ENCODE data around the gene KIF16B. TPM values are rescaled to one million over a fixed set of nuclear protein-coding genes. Genes with fewer than 3 reads are reported as not detected.

KIF16B gene
- total RNA-seq, 1 experiment from 2014 or later = 6.1 TPM

DNA sequence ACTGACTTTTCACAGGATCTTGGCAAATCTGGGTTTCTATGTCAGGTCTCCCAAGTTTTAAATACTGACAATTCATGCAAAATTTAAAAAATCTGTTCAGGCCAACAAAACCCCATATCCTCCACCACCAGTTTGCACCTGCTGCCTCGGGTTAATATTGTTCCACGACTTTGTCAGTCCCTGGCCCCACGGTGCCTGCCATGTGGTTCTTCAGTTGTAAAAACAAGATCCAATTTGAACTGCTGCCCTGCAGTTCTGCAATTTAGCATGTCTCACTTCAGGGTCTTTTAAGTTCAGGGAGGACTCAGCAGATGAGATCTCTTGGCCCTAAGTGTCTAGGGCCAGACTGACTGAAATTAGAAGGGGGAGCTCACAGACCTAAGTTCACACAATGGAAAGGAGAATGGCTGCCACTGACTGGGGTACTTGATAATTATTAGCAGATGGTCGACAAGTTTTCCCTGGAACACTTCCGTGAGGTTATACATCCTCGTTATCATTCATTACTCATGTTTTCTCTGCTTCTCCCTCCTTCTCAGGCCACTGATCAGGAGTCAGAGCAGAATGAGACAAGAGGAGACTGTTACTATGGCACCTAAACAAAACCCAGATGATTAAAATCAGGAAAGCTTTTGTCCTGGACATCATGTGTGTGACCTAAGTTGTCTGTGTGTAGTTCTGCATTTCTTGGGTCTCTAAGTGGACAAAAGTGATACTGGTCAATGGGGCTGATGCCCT lies 223.6 kb downstream of the KIF16B start:
- H3K9me3 ChIP-seq (ENCODE audit: low read length) = no peaks in the 10 kb centered on the region
- no peaks in the 10 kb centered on the region for H3K27me3 ChIP-seq (ENCODE audit: low read length)
- H3K9me2 ChIP-seq (replicated peaks; ENCODE audit: insufficient read depth, low read length) = no peaks in the 10 kb centered on the region
- no peak overlapping the region for H3K27ac ChIP-seq (ENCODE audit: low read length)
- H3K9ac ChIP-seq (ENCODE audit: low read length) = no peak overlapping the region
- no peak overlapping the region for H2AFZ ChIP-seq (ENCODE audit: low read length)
- no peaks in the 10 kb centered on the region for H4K20me1 ChIP-seq (ENCODE audit: insufficient read depth, low read depth, low read length)
- no peak overlapping the region for H3K4me2 ChIP-seq (ENCODE audit: low read depth, low read length, poor library complexity, severe bottlenecking)
- DNase-seq = no peak
- H3K4me1 ChIP-seq (ENCODE audit: low read length) = no peaks in the 10 kb centered on the region
- H3K36me3 ChIP-seq (ENCODE audit: insufficient read depth, low read length) = no peaks in the 10 kb centered on the region
- no peak overlapping the region for H3K4me3 ChIP-seq (ENCODE audit: low read length)
- no peaks in the 10 kb centered on the region for H3K79me2 ChIP-seq (ENCODE audit: low read length)

DNA sequence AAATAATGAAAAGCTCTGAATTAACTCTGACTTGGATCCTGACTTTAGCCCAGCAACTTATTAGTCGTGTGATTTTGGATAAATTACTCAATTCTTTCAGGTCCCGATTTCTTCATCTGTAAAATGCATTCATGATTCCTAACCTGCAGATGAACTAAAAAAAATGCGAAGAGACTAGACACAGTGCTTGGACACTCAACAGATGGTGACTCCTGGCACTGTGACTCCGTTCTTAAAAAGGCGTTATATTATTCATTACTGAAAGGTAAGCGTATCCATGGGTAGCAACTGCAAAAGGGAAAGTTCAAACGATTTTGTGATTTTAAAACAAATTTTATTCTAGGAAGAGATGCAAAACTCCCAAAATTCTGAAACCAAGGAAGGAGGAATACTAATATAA lies 226.3 kb downstream of the KIF16B start:
- H4K20me1 ChIP-seq (ENCODE audit: insufficient read depth, low read depth, low read length) = no peaks in the 10 kb centered on the region
- H3K27ac ChIP-seq (ENCODE audit: low read length) = no peak overlapping the region
- H3K4me1 ChIP-seq (ENCODE audit: low read length) = no peaks in the 10 kb centered on the region

DNA sequence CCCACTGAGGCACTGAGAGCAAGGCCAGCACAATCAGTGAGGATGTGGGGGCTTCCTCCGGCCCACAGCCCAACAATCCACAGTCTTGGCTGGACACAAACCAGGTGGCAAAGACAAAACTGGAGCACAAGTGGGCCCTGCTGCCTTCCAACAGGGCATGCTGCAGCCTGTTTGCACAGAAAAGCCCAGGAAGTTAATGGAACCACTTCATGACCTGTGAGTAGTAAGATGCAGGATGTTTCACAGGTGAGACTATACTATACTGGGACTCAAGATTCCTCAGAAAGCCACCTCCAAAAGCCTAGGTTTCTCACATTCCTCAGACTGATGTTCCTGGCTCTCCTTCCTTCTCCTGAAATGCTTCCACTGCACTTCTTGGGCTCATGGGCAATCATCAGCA lies 235.5 kb downstream of the KIF16B start:
- no peaks in the 10 kb centered on the region for H4K20me1 ChIP-seq (ENCODE audit: insufficient read depth, low read depth, low read length)
- H3K4me2 ChIP-seq (ENCODE audit: low read depth, low read length, poor library complexity, severe bottlenecking) = no peak overlapping the region
- no peaks in the 10 kb centered on the region for H3K4me1 ChIP-seq (ENCODE audit: low read length)
- no peaks in the 10 kb centered on the region for H3K9me3 ChIP-seq (ENCODE audit: low read length)
- H3K79me2 ChIP-seq (ENCODE audit: low read length) = no peaks in the 10 kb centered on the region
- no peak overlapping the region for H3K9ac ChIP-seq (ENCODE audit: low read length)
- H3K4me3 ChIP-seq (ENCODE audit: low read length) = no peak overlapping the region
- no peaks in the 10 kb centered on the region for H3K36me3 ChIP-seq (ENCODE audit: insufficient read depth, low read length)
- H3K27me3 ChIP-seq (ENCODE audit: low read length) = no peaks in the 10 kb centered on the region
- no peak overlapping the region for H2AFZ ChIP-seq (ENCODE audit: low read length)
- H3K27ac ChIP-seq (ENCODE audit: low read length) = no peak overlapping the region
- no peak for DNase-seq
- H3K9me2 ChIP-seq (replicated peaks; ENCODE audit: insufficient read depth, low read length) = no peaks in the 10 kb centered on the region; the same call in 1 of the 2 replicates

More for the DNA sequence above, 226.3 kb downstream of the KIF16B start:
- H3K27me3 ChIP-seq (ENCODE audit: low read length) = no peaks in the 10 kb centered on the region
- H3K4me3 ChIP-seq (ENCODE audit: low read length) = no peak overlapping the region
- H3K9ac ChIP-seq (ENCODE audit: low read length) = no peak overlapping the region
- no peaks in the 10 kb centered on the region for H3K9me3 ChIP-seq (ENCODE audit: low read length)
- H3K79me2 ChIP-seq (ENCODE audit: low read length) = no peaks in the 10 kb centered on the region
- H3K9me2 ChIP-seq (replicated peaks; ENCODE audit: insufficient read depth, low read length) = no peaks in the 10 kb centered on the region
- no peak for DNase-seq
- no peaks in the 10 kb centered on the region for H3K36me3 ChIP-seq (ENCODE audit: insufficient read depth, low read length)
- no peak overlapping the region for H3K4me2 ChIP-seq (ENCODE audit: low read depth, low read length, poor library complexity, severe bottlenecking)
- no peak overlapping the region for H2AFZ ChIP-seq (ENCODE audit: low read length)

DNA sequence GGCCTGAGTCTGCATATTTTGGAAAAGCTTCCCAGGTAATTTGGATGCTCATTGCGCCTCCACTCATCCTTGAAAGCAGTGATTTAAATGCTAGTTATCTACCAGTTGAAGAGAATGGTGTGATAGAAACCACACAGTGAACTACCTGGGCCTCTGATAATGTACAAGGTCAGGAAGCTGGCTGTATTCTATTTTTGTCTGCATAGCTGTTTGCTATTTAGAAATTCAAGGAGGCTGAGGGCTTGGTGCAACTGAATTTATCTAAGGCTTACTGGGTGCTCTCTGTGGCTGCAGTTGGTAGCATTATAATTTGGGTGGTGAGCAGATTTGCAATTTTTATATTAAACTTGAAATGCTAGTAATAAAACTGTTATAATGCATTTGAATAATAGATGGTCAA lies 245.6 kb downstream of the KIF16B start:
- Histone ChIP-seq H3K36me3 (ENCODE audit: insufficient read depth, low read length) (no peaks in the 10 kb centered on the region), H3K27me3 (ENCODE audit: low read length) (no peaks in the 10 kb centered on the region), H3K9me2 (replicated peaks; ENCODE audit: insufficient read depth, low read length) (no peaks in the 10 kb centered on the region), H3K79me2 (ENCODE audit: low read length) (no peaks in the 10 kb centered on the region), H4K20me1 (ENCODE audit: insufficient read depth, low read depth, low read length) (no peaks in the 10 kb centered on the region), H3K27ac (ENCODE audit: low read length) (no peak overlapping the region), H3K9me3 (ENCODE audit: low read length) (no peaks in the 10 kb centered on the region), H3K4me3 (ENCODE audit: low read length) (no peak overlapping the region), H3K4me2 (ENCODE audit: low read depth, low read length, poor library complexity, severe bottlenecking) (no peak overlapping the region), H3K9ac (ENCODE audit: low read length) (no peak overlapping the region), H3K4me1 (ENCODE audit: low read length) (no peaks in the 10 kb centered on the region), H2AFZ (ENCODE audit: low read length) (no peak overlapping the region)
- no peak for DNase-seq

DNA sequence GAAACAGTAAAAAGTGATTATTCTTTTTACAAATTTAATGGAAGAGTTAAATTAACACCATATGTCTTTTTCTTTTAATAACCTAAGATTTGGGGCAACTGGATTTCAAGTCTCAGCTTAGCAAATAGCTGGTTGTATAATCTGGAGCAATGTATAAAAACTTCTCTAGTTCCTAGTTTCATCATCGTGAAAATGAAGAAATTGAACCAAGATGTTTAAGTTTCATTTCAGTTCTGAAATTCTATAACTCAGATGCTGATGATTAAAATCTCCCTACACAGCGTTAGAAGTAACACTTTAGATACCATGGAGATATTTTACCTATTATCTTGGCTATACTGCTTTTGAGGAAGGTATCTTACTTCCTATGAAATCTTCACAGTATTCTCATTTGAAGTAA lies 252.0 kb downstream of the KIF16B start:
- Histone ChIP-seq H3K27me3 (ENCODE audit: low read length) (no peaks in the 10 kb centered on the region), H4K20me1 (ENCODE audit: insufficient read depth, low read depth, low read length) (no peaks in the 10 kb centered on the region), H3K4me3 (ENCODE audit: low read length) (no peak overlapping the region), H2AFZ (ENCODE audit: low read length) (no peak overlapping the region), H3K27ac (ENCODE audit: low read length) (no peak overlapping the region), H3K79me2 (ENCODE audit: low read length) (no peaks in the 10 kb centered on the region), H3K4me2 (ENCODE audit: low read depth, low read length, poor library complexity, severe bottlenecking) (no peak overlapping the region), H3K9ac (ENCODE audit: low read length) (no peak overlapping the region), H3K9me2 (replicated peaks; ENCODE audit: insufficient read depth, low read length) (no peaks in the 10 kb centered on the region), H3K36me3 (ENCODE audit: insufficient read depth, low read length) (no peaks in the 10 kb centered on the region), H3K4me1 (ENCODE audit: low read length) (no peaks in the 10 kb centered on the region), H3K9me3 (ENCODE audit: low read length) (no peaks in the 10 kb centered on the region)
- DNase-seq = no peak

DNA sequence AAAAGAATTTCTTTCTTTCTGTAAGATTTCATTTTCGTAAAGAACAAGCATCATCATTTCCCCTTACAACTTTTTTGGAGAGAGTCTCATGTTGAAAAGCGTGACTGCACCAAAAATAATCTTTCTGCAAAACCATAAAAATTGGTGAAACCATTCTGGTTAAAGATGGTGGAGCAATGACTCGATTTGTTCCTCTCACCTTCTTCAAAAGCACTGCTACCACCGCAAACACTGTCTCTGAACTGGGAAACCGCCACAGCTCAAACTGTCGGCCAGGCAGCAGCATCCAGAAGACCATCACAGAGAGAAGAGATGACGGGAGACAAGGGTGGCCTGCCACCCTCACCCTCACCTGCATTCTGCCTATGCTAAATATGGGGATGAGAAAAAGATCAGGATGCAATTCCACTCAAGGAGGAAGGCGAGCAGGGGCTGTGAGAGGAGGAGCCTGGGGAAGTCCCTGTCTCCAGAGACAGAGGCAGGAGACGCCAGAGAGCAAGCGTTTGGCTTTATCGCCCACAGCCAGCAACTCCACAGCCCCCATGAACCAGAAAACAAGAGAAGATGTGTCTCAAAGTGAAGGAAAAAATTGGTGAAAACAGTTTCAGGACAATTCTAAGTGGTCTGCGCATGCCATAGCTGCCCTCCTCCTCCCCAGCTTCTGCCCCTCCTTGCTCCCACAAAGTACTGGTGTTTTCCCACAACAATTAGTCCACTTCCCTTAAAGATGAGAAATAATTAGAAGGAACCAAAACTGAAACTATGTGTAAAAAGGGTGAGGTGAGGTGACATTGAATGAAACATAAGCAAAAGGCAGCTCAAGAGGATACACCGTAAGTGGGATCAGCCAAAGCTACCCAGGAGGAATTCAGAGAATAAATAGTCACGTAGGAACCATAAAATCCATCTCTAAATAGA lies 255.5 kb downstream of the KIF16B start:
- H3K79me2 ChIP-seq (ENCODE audit: low read length) = no peaks in the 10 kb centered on the region
- H3K36me3 ChIP-seq (ENCODE audit: insufficient read depth, low read length) = no peaks in the 10 kb centered on the region
- no peak overlapping the region for H3K27ac ChIP-seq (ENCODE audit: low read length)
- H3K9ac ChIP-seq (ENCODE audit: low read length) = no peak overlapping the region
- H3K9me3 ChIP-seq (ENCODE audit: low read length) = no peaks in the 10 kb centered on the region
- no peaks in the 10 kb centered on the region for H3K4me1 ChIP-seq (ENCODE audit: low read length)
- H3K4me3 ChIP-seq (ENCODE audit: low read length) = no peak overlapping the region
- H3K27me3 ChIP-seq (ENCODE audit: low read length) = no peaks in the 10 kb centered on the region
- H4K20me1 ChIP-seq (ENCODE audit: insufficient read depth, low read depth, low read length) = no peaks in the 10 kb centered on the region
- H3K9me2 ChIP-seq (replicated peaks; ENCODE audit: insufficient read depth, low read length) = no peaks in the 10 kb centered on the region
- DNase-seq = no peak
- H2AFZ ChIP-seq (ENCODE audit: low read length) = no peak overlapping the region
- no peak overlapping the region for H3K4me2 ChIP-seq (ENCODE audit: low read depth, low read length, poor library complexity, severe bottlenecking)

DNA sequence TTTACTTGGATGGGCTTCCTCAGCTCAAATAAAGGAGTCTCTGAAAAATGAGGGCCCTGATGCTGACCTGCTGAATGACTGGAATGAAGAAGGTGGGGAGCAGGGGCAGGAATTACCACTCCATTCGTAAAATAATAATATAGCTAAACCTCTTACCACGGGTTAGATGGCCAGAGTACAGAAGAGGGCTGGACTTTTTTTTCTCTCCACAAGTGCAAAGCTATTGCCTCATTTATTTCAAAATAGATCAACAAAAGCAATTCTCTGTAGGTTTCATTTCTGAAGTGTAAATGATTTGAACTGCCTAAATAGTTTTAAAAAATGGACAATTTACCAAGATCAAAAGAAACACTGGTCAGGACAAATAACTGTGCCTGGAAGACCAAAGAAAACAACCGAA lies 256.7 kb downstream of the KIF16B start:
- Histone ChIP-seq H2AFZ (ENCODE audit: low read length) (no peak overlapping the region), H3K4me1 (ENCODE audit: low read length) (no peaks in the 10 kb centered on the region), H3K4me2 (ENCODE audit: low read depth, low read length, poor library complexity, severe bottlenecking) (no peak overlapping the region), H3K9me2 (replicated peaks; ENCODE audit: insufficient read depth, low read length) (no peaks in the 10 kb centered on the region), H4K20me1 (ENCODE audit: insufficient read depth, low read depth, low read length) (no peaks in the 10 kb centered on the region), H3K27me3 (ENCODE audit: low read length) (no peaks in the 10 kb centered on the region), H3K79me2 (ENCODE audit: low read length) (no peaks in the 10 kb centered on the region), H3K4me3 (ENCODE audit: low read length) (no peak overlapping the region), H3K27ac (ENCODE audit: low read length) (no peak overlapping the region), H3K9me3 (ENCODE audit: low read length) (no peaks in the 10 kb centered on the region), H3K36me3 (ENCODE audit: insufficient read depth, low read length) (no peaks in the 10 kb centered on the region), H3K9ac (ENCODE audit: low read length) (no peak overlapping the region)
- no peak for DNase-seq

DNA sequence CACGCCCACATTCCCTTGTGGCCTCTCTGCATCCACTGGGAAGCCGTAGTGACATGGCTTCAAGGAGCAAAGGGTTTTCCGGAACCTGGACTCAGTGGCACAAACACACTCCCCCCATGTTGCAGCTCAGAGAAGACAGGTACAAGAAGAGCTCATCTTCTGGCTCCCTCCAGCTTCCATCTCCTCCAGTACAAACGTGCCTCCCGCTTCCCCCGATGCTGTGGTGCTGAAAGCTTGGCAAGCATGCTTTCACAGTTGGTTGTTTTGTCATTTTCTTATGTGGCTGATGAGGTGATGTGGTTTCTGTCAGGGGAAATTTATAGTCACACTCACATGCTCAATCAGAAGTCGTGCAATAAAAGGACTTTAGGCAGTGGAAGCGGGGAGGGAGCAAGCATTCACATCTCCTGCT lies 258.5 kb downstream of the KIF16B start:
- Histone ChIP-seq H3K27me3 (ENCODE audit: low read length) (no peaks in the 10 kb centered on the region), H3K4me2 (ENCODE audit: low read depth, low read length, poor library complexity, severe bottlenecking) (no peak overlapping the region), H3K9me3 (ENCODE audit: low read length) (no peaks in the 10 kb centered on the region), H3K9ac (ENCODE audit: low read length) (no peak overlapping the region), H2AFZ (ENCODE audit: low read length) (no peak overlapping the region), H3K79me2 (ENCODE audit: low read length) (no peaks in the 10 kb centered on the region), H4K20me1 (ENCODE audit: insufficient read depth, low read depth, low read length) (no peaks in the 10 kb centered on the region), H3K27ac (ENCODE audit: low read length) (no peak overlapping the region), H3K36me3 (ENCODE audit: insufficient read depth, low read length) (no peaks in the 10 kb centered on the region), H3K4me3 (ENCODE audit: low read length) (no peak overlapping the region), H3K9me2 (replicated peaks; ENCODE audit: insufficient read depth, low read length) (no peaks in the 10 kb centered on the region), H3K4me1 (ENCODE audit: low read length) (no peaks in the 10 kb centered on the region)
- no peak for DNase-seq
